Adrenal gland (tissue), 12 donors: ENCODE data around the gene SOCS6. TPM values are rescaled to one million over a fixed set of nuclear protein-coding genes. Genes with fewer than 3 reads are reported as not detected.

Source experiments
- DNase-seq, 7 donors: peaks; one replicate each; pipeline ENCODE4 v3.0.0-alpha.2; 2019 to 2020
- H3K27ac ChIP-seq, 5 donors: fragments of 200-600 bp; sonication (generic) in 4 of 5; 1 replicate in 3 of 5; 2 replicates in 2 of 5; pipeline versions ENCODE4 v1.5.1 to v1.8.0; 2016 to 2020; ENCODE audit warnings: mild to moderate bottlenecking in 1 of 5
- H3K27me3 ChIP-seq: fragments of 200-600 bp; 2 replicates; pipeline ENCODE4 v1.8.0; 2021
- H3K36me3 ChIP-seq, 2 donors: fragments of 200-600 bp; replicated peaks in 1 of 2; 1 replicate in 1 of 2; 2 replicates in 1 of 2; pipeline versions ENCODE4 v1.5.1 to v1.8.0; 2018 to 2022
- H3K4me1 ChIP-seq, 2 donors: fragments of 200-600 bp; replicated peaks in 1 of 2; 1 replicate in 1 of 2; 2 replicates in 1 of 2; pipeline versions ENCODE4 v1.5.1 to v1.8.0; 2018 to 2021
- H3K4me3 ChIP-seq, 4 donors: fragments of 200-600 bp; sonication (generic) in 3 of 4; one replicate each; pipeline ENCODE4 v1.5.1; 2016 to 2018
- H3K9me3 ChIP-seq, 3 donors: fragments of 200-600 bp; sonication (generic) in 1 of 3; replicated peaks in 1 of 3; 1 replicate in 2 of 3; 2 replicates in 1 of 3; pipeline versions ENCODE4 v1.5.1 to v1.8.0; 2016 to 2021
- POLR2A ChIP-seq, 2 donors: fragments of 450-650 bp; IDR thresholded peaks; one replicate each; pipeline ENCODE4 v1.6.1; 2017; ENCODE audit warnings: antibody characterized with exemption in 2 of 2, mild to moderate bottlenecking in 2 of 2, moderate library complexity in 1 of 2
- WGBS, 4 donors: extraction: QIAGEN DNeasy Blood & Tissue Kit in 2 of 4; methylation state at CpG; one replicate each; pipeline versions ENCODE4 v1.1.5 to v1.1.7; 2013 to 2017; 5-methylcytosine and 5-hydroxymethylcytosine counted together
- intact Hi-C, 2 donors: fragments of 100-400 bp; cut with DNase I; formaldehyde crosslinking; loops; one replicate each; pipeline versions ENCODE4 v1.14.1 to v1.15.0; 2022 to 2023
- polyA plus RNA-seq, 3 donors: library from polyadenylated mRNA; stranded (reverse); fragments of 200-250 nt in 2 of 3; fragments of 350-450 nt in 1 of 3; fragmentation: Illumina TruSeq in 1 of 3; extraction: RNeasy Lipid Tissue Mini Kit (QIAGEN cat#74804) in 1 of 3; gene quantifications; one replicate each; pipeline ENCODE4 v1.2.3, GENCODE V29; 2013 to 2014
- total RNA-seq, 9 donors: library from RNA; depleted of rRNA in 4 of 9; stranded (reverse); fragments of >200 nt in 4 of 9; fragments of 120-200 nt in 1 of 9; fragmentation: NEBNext Ultra II Directional in 1 of 9; extraction: Animal tissue kit (Norgen Biotek cat#: 25700) in 1 of 9; gene quantifications; one replicate each; pipeline versions ENCODE4 v1.1.0 to v1.2.4, GENCODE V29; 2013 to 2023
- TF ChIP-seq, protein P1 (sequence below), 6 experiments: fragments of 450-650 bp in 4 of 6; fragments of 200-600 bp in 2 of 6; sonication (generic) in 1 of 6; IDR thresholded peaks; 1 replicate in 5 of 6; 2 replicates in 1 of 6; pipeline versions ENCODE4 v1.5.1 to v1.8.0; 2016 to 2021; ENCODE audit warnings: antibody characterized with exemption in 6 of 6, mild to moderate bottlenecking in 2 of 6, moderate library complexity in 1 of 6
- donor health status: healthy with polysubstance abuse.
- donor health status: Bipolar disorder and iron deficiency.
- donor health status: DM: yes; HTN: yes; CAD: no.
- donor health status: DM: no; HTN: no; CAD: no.
- donor health status: DM: no; HTN: no; CAD: no.
- donor health status: DM: yes; HTN: yes; CAD: no.

The SOCS6 gene
- total and polyA plus RNA-seq, 12 donors: 4.3 to 25.5 (median 17.4) TPM

DNA sequence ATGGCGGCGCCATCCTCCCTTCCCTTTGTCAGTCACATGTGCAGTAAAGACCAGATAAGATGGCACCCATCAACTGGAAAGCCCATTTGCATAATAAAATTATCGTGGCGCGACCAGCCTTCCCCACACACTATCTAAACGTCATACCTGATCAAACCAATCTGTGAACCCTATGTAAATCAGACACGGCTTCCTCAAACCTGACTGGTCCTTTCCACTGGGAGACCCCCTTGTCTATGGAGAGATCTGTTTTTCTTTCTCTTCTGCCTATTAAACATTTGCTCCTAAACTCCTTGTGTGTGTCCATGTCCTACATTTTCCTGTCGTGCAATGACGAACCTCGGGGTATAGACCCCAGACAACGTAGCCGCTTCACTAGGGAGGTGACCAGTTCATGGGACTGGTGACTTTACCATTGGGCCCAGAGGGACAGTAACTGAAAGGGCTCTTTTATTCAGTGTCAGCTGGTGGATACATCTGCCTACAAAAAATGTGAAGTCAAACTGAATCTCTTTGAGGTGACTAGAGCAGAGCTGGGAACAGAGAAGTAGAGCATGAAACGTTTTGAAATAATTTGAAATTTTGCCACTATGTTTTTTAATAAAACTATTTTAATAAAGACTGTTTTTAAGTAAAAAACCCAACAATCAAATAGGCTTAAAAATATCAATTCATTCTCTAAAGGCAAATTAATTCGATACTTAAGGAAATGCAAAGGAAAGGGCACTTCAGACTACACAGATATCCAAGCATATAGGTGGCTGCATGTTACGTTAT is 87.5 kb downstream of the SOCS6 start:
- H3K9me3 ChIP-seq: no peaks in the 10 kb centered on the region
- 85 to 91% (median 89%) methylated on average over 15 of the region's 15 CpGs for WGBS, 4 donors
- H3K4me3 ChIP-seq: no peak overlapping the region
- intact Hi-C loops: no loop called here
- H3K27ac ChIP-seq: no peak overlapping the region
- no peak for DNase-seq
- H3K27me3 ChIP-seq: no peaks in the 10 kb centered on the region
- no peaks in the 10 kb centered on the region for H3K4me1 ChIP-seq
- no peaks in the 10 kb centered on the region for H3K36me3 ChIP-seq
- TF ChIP-seq, protein P1, sequence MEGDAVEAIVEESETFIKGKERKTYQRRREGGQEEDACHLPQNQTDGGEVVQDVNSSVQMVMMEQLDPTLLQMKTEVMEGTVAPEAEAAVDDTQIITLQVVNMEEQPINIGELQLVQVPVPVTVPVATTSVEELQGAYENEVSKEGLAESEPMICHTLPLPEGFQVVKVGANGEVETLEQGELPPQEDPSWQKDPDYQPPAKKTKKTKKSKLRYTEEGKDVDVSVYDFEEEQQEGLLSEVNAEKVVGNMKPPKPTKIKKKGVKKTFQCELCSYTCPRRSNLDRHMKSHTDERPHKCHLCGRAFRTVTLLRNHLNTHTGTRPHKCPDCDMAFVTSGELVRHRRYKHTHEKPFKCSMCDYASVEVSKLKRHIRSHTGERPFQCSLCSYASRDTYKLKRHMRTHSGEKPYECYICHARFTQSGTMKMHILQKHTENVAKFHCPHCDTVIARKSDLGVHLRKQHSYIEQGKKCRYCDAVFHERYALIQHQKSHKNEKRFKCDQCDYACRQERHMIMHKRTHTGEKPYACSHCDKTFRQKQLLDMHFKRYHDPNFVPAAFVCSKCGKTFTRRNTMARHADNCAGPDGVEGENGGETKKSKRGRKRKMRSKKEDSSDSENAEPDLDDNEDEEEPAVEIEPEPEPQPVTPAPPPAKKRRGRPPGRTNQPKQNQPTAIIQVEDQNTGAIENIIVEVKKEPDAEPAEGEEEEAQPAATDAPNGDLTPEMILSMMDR (IDR thresholded peaks at IDR 0.05): no peak
- TF ChIP-seq POLR2A (IDR thresholded peaks at IDR 0.05): no peak

DNA sequence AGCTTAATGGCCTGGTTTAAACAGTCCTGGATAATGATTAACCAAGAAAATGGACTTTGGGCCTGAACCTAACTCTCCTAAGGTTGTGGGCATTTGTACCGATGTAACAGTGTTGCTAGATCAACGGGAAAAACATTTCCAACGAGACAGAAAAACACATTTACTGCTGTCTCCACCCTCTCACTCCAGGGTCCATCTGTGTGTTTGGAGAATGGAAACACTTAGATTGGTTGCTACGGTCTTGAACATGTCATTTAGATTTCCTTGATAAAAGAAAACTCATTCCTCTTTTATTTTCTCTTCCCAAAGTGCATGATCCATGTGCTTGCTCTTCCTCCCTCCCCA is 88.0 kb downstream of the SOCS6 start:
- 74 to 84% (median 76%) methylated on average over 4 of the region's 4 CpGs for WGBS, 4 donors
- intact Hi-C loops: no loop called here
- no peaks in the 10 kb centered on the region for H3K36me3 ChIP-seq
- no peak overlapping the region for H3K27ac ChIP-seq
- no peaks in the 10 kb centered on the region for H3K4me1 ChIP-seq
- no peaks in the 10 kb centered on the region for H3K9me3 ChIP-seq
- H3K27me3 ChIP-seq: no peaks in the 10 kb centered on the region
- DNase-seq: no peak
- no peak for TF ChIP-seq POLR2A (IDR thresholded peaks at IDR 0.05)
- TF ChIP-seq, protein P1 (IDR thresholded peaks at IDR 0.05): no peak
- H3K4me3 ChIP-seq: no peak overlapping the region

DNA sequence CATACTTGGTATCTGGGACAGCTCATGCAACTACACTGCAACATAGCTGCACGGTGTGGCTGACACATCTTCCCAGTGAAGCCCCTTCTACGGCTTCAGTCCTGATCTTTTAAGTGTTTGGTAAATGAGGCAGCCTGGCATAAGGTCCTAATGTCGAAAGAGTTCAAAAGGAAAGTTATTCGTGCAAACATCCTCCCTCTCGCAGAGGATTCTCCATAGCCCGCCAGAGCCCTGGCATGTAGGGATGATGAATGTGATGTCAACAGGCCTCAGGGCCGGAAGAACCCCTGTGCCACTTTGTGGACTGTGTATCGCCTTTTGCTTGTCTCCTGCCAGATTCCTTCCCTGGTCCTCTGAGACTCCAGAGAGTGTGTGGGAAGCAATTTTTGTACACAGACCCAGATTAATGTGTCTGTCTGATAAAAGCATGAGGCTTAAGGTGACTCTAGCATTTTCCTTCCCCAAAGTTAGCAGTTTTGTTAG is 88.5 kb downstream of the SOCS6 start:
- H3K27ac ChIP-seq: no peak overlapping the region
- WGBS, 4 donors: 37 to 42% (median 40%) methylated on average over 8 of the region's 8 CpGs

DNA sequence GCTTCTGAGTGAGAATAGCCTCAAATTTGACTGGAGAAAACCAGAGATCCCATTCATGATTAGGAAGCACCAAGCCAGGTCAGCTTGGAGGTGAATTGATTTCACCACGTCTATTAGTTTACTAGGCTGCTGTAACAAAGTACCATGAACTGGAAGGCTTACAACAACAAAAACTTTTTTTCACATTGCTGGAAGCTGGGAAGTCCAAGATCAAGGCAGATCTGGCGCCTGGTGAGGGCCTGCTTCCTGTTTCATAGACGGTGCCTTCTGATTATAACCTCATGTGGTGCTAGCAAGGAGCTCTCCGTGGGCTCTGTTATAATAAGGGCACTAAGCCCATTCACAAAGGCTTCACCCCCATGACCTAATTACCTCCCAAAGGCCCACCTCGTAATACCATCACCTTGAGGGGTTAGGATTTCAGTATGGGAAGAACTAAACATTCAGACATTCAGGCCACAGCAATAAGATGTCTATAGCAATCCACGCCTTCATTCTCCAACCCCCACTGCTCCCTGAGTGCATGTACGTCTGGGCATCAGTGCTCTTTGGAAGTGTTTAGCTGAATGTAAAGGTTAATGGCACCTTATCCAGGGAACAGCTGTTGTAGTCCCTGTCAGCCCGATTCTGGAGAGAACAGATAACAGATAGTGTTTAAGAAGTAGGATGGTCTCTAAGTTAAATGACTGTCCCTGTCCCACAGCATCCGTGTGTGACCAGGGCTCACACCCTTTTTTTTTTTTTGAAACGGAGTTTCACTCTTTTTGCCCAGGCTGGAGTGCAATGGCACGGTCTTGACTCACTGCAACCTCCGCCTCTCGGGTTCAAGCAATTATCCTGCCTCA is 89.2 kb downstream of the SOCS6 start:
- DNase-seq: no peak
- Histone ChIP-seq H3K9me3 (no peaks in the 10 kb centered on the region), H3K4me3 (no peak overlapping the region), H3K4me1 (no peaks in the 10 kb centered on the region), H3K36me3 (no peaks in the 10 kb centered on the region), H3K27ac (no peak overlapping the region), H3K27me3 (no peaks in the 10 kb centered on the region)
- TF ChIP-seq POLR2A (IDR thresholded peaks at IDR 0.05): no peak
- TF ChIP-seq, protein P1 (IDR thresholded peaks at IDR 0.05): no peak
- intact Hi-C loops: no loop called here
- WGBS, 4 donors: 65 to 71% (median 69%) methylated on average over 13 of the region's 13 CpGs

More for the DNA sequence above, 88.5 kb downstream of the SOCS6 start:
- Histone ChIP-seq H3K4me1 (no peaks in the 10 kb centered on the region), H3K36me3 (no peaks in the 10 kb centered on the region), H3K4me3 (no peak overlapping the region), H3K27me3 (no peaks in the 10 kb centered on the region), H3K9me3 (no peaks in the 10 kb centered on the region)
- intact Hi-C loops: no loop called here
- DNase-seq: no peak
- no peak for TF ChIP-seq POLR2A (IDR thresholded peaks at IDR 0.05)
- TF ChIP-seq, protein P1 (IDR thresholded peaks at IDR 0.05): no peak
